22Rv1 (cell line): ENCODE data around the gene KIAA1217.

Source experiments
- ZFX ChIP-seq: fragments of 450-650 bp; IDR thresholded peaks from 2 replicates; pipeline ENCODE4 v1.6.1; 2017; ENCODE audit warnings: antibody characterized with exemption, borderline replicate concordance
- TF ChIP-seq, protein P1 (sequence below): fragments of 450-650 bp; IDR thresholded peaks from 2 replicates; pipeline ENCODE4 v1.5.1; 2017; ENCODE audit warnings: mild to moderate bottlenecking

GRCh38 chr10:24589265-24589664 is 380.3 kb downstream of the KIAA1217 start:
- TF ChIP-seq, protein P1, sequence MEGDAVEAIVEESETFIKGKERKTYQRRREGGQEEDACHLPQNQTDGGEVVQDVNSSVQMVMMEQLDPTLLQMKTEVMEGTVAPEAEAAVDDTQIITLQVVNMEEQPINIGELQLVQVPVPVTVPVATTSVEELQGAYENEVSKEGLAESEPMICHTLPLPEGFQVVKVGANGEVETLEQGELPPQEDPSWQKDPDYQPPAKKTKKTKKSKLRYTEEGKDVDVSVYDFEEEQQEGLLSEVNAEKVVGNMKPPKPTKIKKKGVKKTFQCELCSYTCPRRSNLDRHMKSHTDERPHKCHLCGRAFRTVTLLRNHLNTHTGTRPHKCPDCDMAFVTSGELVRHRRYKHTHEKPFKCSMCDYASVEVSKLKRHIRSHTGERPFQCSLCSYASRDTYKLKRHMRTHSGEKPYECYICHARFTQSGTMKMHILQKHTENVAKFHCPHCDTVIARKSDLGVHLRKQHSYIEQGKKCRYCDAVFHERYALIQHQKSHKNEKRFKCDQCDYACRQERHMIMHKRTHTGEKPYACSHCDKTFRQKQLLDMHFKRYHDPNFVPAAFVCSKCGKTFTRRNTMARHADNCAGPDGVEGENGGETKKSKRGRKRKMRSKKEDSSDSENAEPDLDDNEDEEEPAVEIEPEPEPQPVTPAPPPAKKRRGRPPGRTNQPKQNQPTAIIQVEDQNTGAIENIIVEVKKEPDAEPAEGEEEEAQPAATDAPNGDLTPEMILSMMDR = no peak
- no peak for TF ChIP-seq ZFX
